GM18858 (cell line): Measurements from ENCODE around the gene LAIR2.
"Not testable (repeated sequence)": the region's sequence is repeated elsewhere in the genome, so short reads cannot be mapped to it uniquely, and the experiment has no call there.

Experiments used
- ATAC-seq: cut with Tn5 transposase; IDR thresholded peaks from one replicate; pipeline ENCODE4 v1.9.1; 2021; ENCODE audit not compliant: unreplicated experiment

LAIR2 gene

DNA sequence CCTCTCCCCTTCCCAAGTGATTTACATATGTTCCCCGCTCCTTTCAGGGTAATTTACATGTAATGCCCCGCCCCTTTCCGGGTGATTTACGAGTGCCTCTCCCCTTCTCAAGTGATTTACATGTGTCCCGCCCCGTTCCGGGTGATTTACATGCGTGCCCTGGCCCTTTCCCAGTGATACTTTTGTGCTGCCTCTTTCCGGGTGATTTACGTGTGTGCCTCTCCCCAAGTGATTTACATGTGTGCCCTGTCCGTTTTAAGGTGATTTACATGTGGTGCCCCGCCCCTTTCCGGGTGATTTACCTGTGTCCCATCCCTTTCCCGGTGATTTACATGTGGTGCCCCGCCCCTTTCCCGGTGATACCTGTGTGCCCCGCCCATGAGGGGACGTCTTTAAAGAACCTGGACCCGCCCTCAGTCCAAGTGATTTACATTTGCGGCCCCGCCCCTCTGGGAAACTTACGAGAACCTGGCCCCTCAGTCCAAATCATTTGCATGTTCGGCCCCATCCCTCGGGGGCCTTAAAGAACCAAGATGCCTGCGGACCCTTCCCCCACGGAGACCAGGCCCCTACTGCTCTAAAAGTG is 38.5 kb upstream of the LAIR2 start:
- peak; percentile 31 for ATAC-seq

DNA sequence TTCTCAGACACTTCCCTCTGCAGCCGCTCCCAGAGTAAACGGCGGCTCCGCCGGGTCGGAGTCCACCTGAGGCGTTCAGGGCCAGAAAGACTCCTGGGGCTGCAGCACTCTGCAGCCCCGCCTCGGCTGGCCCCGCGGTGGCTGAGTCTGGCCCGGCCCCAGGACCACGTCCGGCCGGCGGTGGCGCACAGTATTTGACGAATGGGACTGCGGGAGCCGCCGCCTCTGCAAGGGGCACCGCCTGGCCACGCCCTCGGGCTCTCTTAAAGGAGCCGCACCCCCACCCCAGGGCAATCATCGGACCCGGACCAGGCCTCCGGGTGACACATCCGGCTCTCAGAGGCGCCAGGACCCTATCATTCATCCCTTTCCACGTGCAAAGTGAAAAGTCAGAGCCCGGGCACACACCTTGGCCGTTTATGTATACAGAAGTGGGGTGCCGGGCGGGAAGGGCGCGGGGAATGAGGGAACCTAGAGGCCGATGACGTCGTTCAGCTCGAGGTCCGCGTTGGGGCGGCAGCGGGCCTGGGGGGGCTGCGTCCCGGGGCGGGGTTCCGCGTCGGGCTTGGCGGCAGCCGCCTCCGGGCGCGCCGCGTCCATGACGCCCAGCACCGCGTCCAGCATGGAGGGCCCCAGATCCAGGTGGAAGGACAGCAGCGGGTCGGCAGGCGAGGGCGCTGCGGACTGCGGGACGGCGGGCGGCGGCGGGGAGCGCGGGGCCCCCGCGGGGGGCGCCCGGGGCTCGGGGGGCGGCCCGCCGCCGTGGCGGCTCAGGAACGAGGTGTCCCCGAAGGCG is 37.8 kb upstream of the LAIR2 start:
- ATAC-seq, result peak; percentile 34

DNA sequence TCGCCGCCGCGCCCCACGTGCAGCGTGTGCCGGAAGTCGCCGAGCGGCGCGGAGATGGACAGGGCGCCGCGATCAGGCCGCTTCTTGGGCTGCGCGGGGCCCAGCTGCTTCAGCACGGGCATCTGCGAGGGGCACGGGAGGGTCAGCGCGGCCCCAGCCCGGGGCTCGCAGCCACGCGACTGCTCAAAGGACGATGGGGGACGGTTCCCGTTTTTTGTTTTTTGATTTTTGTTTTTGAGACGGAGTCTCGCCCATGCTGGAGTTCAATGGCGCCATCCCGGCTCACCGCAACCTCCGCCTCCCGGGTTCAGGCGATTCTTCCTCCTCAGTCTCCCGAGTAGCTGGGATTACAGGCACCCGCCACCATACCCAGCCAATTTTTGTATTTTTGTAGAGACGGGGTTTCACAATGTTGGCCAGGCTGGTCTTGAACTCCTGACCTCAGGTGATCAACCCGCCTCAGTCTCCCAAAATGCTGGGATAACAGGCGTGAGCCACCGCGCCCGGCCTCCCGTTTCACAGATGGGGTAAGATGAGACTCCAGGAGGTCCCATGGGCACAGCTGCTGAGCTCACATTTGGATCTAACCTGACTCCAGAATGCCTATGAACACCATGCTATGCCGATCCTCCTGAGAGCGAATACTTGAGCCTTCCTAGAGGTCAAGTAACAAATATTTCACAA is 37.1 kb upstream of the LAIR2 start:
- ATAC-seq, result no peak

DNA sequence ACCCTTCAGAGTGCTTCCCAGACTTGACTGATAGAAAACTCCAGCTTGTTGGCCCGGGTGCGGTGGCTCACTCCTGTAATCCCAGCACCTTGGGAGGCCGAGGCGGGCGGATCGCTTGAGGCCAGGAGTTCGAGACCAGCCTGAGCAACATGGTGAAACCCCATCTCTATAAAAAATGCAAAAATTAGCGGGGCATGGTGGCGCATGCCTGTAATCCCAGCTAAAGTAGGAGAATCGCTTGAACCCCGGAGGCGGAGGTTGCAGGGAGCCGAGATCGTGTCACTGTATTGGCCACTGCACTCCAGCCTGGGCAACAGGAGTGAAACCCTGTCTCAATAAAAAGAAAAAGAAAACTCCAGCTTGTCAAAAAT is 36.5 kb upstream of the LAIR2 start:
- ATAC-seq, result not testable (repeated sequence)

DNA sequence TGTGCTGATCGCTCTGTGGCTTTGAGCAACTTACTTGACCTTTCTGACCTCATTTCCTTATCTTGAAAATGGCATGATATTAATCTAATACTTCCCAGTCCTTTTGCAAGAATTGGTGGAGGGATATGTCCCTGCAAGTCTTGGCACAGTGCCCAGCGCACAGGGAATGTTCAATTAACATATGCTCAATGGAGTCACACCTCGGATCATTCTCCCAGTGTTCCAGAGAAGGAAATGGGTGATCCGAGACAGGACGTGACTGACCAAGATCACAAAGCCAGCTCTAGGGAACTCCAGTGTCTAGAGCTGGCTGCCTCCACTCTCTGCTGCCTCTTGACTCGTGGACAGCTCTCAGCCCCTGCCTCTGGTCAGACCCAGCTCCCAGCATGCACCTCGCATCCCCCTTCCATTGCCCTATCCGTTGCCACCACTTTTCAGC is 33.1 kb upstream of the LAIR2 start:
- ATAC-seq, result no peak

DNA sequence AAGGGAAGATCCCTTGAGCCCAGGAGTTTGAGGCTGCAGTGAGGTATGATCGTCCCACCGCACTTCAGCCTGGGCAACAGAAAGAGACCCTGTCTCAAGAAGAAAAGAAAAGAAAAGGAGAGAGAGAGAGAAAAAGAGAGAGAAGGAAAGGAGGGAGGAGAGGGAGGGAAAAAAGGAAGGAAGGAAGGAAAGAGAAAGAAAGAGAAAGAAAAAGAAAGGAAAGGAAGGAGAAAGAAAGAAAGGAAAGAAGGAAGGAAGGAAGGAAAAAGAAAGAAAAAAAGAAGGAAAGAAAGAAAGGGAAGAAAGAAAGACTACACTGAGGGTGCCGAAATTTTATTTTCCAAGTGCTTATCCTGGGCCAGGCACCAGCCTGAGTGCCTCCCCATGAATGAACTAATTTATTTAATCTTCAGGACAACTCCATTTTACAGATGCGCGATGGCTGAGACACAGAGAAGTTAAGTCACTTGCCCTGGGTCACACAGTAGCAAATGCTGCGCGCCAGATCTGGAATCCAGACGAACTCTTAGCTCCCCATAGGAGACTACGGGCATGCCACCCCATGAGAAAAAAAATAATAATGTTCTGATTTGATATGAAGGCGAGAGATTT is 32.2 kb upstream of the LAIR2 start:
- no peak for ATAC-seq

DNA sequence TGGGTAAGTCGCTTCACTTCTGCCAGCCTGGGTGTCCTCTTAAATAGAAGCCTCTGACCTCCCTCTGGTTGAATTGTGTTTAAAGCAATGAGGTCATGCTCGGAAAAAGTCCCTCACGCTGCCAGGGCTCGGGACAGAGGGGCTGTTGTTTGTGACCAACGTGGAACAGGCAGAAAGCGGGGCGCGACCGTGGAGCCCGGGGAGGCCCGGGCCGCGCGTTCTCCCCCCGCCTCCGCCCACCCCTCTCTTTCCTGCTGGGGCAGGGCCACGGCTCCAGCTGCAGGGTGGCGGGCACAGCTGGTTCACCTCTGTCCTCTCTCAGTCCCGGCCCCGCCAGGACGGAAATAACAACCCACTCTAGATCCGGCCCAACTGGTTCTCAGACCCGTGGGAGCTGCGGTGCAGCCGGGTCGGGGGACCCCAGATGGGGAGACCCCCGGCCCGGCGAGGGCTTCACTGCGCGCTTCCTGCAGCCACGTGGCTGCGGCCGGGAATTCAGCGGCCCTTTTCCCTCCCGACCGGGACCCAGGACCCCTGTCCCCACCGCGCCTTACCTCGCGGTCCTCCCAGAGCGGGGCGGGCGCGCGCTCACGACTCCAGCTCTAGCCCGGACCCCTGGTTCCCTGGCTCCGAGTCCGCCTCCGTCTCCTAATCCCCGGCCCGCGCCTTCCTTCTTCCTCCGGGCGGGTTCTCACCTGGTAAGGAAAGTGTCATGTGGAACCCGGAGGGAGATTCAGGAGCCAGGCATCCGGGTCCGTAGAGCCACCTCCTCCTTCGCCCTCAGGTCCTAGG is 31.4 kb upstream of the LAIR2 start:
- ATAC-seq, result no peak

DNA sequence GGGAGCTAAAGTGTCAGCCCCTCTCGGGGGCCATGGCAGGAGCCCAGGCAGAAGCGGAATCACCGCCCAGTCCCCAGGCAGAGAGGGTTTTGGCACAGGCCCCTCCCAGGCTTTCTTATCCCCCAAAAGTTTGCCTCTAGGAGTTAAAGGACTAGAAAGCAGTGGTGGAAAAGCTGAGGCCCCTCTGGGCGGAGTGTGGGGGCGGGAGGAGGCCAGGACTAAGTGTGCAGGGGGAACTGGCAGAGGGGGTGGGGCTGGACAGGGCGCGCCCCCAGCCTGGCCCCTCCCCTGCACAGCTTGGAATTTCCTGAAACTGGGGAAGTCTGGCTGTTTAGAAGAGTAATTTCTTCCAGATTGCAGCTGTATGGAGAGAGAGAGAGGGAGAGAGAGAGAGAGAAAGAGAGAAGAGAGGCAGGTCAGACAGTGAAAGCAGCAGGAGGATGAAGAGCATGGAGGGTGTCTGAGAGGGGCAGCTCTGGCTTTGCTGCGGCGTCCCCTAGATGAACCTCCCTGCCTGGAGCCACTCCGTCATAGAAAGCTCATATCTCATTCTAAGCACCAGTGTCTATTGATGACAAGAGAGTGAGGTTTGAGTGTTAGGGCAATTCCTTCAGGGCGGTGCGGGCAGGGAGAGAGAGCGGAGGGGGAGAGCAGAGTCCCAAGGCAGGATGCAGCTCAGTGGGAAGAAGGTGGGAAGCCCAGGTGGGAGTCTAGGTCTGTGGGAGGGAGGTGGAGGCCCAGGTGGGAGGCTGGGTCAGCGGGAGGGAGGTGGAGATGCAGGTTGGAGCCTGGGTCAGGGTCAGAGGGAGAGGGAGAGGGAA is 29.4 kb upstream of the LAIR2 start, which contains the start of gene CDC42EP5:
Gene CDC42EP5, minus strand, starts transcription at position 226 of the 821 bp plus-strand sequence. CDS start 7,749 bp downstream, outside the sequence.
- ATAC-seq, result no peak

DNA sequence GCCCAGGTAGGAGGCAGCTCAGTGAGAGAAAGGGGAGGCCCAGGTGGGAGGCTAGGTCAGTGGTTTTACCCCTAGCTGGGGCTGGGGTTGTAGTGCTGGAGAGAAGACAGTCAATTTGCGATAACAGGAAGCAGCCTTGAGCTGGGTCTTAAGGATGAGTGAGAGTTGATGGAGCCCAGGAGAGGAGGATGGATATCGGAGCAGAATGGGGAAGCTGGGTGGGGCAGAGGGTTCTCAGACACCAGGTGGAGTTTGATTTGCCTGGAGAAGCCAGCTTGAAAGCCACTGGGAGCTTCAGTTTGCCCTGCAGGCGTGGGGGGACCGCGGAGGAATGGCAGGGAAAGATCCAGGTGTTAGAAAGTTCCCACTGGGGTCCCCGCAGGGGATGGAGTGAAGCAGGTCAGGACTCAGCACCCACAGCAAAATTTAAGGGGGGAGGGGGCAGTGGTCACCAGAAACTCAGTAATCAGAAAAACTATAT is 28.7 kb upstream of the LAIR2 start:
- no peak for ATAC-seq

DNA sequence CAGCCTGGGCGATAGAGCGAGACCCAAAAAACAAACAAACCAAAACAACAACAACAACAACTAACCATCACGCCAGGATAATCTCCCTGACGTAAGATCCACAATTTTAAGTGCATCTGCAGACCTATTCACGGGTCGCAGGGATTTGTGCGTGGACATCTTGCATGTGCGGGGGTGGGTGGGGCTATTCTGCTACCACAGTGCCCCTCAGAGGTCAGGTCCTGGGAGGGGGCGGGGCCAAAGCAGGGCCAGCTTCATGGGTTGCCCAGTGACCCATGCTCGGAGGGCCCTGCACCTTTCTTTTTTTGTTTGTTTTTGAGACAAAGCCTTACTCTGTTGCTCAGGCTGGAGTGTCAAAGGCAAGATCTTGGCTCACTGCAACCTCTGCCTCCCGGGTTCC is 26.9 kb upstream of the LAIR2 start:
- no peak for ATAC-seq

DNA sequence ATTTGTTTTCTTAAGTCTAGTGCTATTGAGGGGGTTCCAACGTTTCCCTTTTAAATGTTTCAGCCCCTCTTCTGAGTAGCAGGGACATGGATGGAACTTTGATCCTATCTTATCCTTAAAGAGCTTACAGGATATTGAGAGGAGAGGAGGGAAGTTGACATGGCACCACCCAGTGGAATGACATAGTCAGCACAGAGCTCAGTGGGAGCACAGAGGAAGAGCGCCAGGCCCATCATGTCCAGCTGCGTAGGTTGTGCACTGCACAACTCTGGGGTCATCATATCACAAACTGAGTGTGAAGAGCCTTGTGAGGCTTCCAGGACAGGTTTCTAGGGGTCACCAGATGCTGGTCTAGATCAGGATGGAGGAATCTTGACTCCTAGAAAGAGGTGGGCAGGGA is 25.0 kb upstream of the LAIR2 start:
- ATAC-seq, result no peak

DNA sequence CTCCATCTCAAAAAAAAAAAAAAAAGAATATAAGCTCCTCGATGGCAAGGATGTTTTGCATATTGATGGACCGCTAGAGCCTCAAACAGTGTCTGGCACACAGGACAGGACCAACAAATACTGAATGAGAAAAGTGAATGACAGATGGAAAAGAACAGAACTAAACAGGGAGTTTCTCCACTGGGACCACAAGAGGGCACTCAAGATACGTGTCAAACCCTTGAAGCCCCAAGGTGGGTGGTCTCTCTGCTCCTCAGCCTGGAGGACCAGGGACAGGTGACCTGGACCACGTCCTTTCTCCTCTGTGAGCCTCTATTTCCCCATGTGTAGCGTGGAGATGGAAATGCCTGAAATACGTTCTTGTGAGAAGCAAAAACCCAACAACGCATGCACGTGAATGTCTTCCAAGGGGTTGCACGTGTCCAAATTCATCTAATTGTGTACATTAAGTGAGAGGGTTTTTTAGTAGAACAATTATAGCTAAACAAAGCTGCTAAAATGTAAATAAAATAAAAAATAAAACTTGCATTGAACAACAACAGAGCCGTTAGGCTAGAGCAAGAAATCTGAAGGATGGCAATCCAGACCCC is 23.9 kb upstream of the LAIR2 start:
- no peak for ATAC-seq

DNA sequence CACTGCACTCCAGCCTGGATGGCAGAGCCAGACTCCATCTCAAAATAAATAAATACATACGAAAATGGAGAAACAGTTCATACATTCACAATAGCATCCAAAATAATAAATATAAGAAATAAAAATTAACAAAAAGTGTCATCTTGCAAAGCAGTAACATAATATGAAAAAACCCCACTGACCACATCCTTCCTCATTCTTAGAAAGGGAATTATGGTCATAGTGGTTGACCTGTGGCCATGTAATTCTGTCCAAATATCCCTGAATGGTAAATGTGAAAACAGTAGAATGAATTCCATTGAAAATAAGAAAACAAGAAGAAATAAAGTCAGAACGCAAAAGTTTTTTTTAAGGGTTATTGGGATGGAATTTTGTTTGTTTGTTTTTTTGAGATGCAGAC is 22.6 kb upstream of the LAIR2 start:
- no peak for ATAC-seq

DNA sequence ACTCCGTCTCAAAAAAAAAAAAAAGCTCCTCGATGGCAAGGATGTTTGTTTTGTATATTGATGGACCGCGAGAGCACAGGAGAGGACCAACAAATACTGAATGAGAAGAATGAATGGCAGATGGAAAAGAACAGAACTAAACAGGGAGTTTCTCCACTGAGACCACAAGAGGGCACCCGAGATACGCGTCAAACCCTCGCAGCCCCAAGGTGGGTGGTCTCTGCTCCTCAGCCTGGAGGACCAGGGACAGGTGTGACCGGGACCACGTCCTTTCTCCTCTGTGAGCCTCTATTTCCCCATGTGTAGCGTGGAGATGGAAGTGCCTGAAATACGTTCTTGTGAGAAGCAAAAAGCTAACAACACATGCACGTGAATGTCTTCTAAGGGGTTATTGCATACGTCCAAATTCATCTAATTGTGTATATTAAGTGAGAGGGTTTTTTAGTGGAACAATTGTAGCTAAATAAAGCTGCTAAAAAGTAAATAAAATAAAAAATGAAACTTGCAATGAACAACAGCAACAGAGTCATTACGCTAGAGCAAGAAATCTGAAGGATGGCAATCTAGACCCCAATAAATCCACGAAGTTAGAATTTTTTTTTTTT is 21.2 kb upstream of the LAIR2 start:
- no peak for ATAC-seq

DNA sequence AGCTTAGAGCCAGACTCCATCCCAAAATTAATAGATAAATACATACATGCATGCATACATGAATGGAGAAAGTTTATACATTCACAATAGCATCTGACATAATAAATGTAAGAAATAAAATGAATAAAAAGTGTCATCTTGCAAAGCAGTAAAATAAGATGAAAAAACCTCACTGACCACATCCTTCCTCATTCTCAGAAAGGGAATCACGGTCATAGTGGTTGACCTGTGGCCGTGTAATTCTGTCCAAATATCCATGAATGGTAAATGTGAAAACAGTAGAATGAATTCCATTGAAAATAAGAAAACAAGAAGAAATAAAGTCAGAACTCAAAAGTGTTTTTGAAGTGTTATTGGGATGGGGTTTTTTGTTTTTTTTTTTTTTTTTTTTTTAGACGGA is 19.7 kb upstream of the LAIR2 start:
- no peak for ATAC-seq

DNA sequence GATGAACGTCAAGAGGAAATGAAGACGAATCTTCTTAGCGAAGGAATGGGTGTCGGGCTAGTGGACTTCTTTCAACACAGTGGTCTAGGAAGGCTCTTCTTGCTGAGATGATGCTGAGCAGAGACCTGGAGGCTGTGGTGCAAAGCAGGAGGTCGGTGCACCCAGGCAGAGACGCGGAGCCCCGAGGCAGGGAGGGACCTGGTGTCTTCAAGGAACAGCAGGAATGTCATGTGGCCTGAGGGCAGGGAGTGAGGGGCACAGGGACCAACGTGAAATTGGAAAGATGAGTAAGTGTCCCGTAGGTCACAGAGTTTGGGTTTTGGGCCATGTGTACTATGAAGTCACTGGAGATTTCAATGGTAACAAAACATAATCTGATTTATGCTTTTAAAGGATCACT is 18.2 kb upstream of the LAIR2 start:
- ATAC-seq, result no peak

DNA sequence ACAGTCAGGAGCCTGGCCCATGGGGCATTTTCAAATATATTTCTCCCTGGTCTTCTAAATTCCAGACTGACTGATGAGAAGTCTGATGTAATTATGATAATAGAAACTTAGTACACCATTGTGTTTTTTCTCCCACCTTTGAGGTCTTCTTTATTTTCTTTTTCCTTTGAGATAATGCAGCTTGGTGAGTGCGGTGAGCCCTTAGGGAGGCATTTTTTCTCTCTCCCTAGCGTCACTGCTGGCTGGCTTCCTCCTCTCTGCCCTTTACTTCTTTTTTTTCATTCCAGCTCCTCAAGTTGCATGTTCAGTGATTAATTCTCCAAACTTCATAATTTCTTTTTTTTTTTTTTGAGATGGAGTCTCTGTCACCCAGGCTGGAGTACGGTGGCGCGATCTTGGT is 16.8 kb upstream of the LAIR2 start:
- no peak for ATAC-seq

DNA sequence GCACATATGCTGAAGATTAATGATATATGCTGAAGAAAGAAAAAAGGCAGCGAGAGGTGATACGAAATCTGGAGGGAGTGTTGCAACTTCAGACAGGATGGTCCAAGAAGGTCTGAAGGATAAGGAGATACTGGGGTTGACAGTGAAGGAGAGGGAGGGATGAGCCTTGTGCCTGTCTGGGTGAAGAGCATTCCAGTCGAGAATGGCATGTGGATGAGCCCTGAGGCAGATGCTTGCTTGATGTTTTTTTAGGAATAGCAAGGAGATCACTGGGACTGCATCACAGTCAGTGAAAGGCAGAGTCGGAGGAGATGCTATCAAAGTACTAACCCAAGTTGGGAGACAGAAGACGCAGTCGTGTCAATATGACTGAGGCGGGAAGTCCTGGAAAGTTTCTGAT is 13.3 kb upstream of the LAIR2 start:
- ATAC-seq, result no peak

DNA sequence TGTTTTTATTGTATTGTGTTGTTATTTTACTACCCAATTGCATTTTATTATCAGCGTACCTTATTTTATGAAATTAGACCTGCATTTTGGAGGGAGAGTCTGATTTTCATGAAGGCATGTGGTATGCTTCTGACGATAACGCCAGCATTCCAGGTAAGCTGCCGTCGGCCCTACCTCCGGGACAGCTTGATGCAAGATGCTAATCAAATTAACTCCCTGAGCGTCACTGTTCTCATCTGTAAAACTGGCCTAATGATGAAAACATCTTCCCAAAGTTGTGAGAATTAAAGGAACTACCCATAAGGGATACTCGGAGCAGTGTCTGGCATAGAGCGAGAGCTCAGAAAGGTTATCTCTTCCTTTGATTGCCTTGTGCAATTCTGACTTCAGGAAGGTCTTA is 12.9 kb upstream of the LAIR2 start:
- no peak for ATAC-seq
